ENCODE results near the gene AATF.

Gene AATF

GRCh38 chr17:36931096-36931696, 17.6 kb upstream of the AATF start:
- no peak for DNase-seq

GRCh38 chr17:36931697-36932382, 16.9 kb upstream of the AATF start:
- DNase-seq, result no peak

GRCh38 chr17:36932383-36932693, 16.4 kb upstream of the AATF start:
- no peak for DNase-seq

DNA sequence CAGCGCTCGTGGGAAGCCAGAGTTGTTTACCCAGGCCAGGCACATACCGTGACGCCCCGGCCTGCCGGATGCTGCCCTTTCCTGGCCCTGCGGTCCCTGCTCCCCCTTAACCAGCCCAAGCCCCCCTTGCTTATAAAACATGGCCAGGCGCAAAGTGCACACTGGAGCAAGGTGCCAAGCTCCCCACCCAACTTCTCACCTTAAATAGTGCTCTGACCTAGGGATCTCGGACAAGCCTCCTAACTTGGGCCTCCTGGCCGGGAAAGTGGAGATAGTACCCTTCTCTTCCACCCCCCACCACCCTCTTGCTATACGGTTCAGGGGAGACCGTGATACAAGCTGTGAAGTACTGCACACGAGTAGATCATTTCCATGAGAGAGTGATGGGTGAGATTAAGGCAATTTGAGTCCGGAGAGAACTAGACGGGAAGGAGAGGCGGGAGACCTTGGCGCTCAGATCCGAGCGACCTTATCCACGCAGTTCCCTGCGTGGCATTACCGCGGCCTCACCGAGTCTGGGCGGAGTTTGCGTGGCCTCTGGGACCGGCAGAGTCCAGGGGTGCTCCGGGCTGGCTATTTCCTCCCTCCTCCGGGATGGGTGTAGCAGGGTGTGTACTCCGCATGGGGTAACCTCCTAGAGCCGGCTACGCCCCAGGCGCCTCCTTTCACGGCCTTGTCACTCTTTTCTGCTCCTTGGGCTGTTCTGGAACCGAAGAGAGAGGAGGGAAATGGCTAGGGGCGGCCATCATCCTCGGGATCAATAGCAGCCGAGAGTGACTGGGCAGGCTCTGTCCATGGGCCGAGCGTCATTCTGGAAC, 15.9 kb upstream of the AATF start:
- no peak for DNase-seq

- DNase-seq, result no peak
Measured at GRCh38 chr17:36933512-36934143, 15.1 kb upstream of the AATF start.

DNA sequence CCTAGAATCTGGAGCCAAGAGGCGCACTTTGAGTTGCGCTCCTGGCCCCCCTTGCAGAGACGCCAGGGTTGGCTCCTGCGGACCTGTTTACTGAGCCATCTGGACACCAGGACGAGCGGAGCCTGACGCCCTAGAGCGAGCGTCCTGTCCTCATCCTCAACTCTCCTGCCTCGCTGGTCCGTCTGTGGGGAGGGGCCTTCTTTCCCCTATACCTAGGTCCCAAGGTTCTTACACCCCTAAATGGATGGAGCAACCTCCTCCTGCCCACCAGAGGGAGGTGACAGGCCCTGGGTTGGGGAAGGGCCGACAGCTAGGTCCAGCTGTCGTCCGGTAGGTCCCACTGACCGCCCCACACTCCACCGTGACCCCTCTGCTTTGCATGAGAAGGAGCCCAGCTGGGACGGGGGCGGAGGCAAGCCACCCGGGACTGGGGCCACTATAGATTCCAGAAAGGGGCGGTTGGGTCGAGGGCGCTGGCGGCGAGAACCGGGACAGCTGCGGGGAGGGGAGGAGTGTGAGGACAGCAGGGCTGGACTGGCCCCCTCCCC, 14.5 kb upstream of the AATF start:
- no peak for DNase-seq

GRCh38 chr17:36934692-36935630, 13.8 kb upstream of the AATF start:
- DNase-seq, result no peak

GRCh38 chr17:36935671-36936454, 12.9 kb upstream of the AATF start:
- DNase-seq, result no peak

DNA sequence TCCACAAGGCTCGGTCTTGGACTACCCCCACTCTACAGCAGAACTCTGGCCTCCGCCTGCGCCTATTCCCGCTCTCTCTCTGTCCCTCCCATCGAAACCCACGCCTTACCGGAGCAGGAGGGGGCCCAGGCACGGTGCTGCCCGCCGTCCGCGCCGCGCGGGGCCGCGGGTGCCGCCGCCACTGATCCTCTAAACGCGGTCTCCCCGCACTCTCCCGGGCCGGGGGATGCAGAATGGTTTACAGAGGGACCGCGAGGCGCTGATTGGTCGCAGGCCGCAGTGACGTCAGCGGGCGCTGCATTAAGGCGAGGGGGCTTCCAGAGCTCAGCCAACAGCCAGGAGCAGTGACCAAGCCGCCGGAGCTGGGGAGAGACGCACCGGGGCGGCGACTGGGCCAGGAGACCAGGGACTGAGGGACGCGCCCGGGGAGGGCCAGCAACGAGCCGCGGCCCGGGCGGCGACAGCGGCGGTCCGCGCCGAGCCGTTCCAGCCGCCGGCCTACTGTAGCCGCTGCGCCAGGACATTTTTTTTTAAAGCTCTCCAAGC, 12.2 kb upstream of the AATF start:
- DNase-seq, result no peak

DNA sequence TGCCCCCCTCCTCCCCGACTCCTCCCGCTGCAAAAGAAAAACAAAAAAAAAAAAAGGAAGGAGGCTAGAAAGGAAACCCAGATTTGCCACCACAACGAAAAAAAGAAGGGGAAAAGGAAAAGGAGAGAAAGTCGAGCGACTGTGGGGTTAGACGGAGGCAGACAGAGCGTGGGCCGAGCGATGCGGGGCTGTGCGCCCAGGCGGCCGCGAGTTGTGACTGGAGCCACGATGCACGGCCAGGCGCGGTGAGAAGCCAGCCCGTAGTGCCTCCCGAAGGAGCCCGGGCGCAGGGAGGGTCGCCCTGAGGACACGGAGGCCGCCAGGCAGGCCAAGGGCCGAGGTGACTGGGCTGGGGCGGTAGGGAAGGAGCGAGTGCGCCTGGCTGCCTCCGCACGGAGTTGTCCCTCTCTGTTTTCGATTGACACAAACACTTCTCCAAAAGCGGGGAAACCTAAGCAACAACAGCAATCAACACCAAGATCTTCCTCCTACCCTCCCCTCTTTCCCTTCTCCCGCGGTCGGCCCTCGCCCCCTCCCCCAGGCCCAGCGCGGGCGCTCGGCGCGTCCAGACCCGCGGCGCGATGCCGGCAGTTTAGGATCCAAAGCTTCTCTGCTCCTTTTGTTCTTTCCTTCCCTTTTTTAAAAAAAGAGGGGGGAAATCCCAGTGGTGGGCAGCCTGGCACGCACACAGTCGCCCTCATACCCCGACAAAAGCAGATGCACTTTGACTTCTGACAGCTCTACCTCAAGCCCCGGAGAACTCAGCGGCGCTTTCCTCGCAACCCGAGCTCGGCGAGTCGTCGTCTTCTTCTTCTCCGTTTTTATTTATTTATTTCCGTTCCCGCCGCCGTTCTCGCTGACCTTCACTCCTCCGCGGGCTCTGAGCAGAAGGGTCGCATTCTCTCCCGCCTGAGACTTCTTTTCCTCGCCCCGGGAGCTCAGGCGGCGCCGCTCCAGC, 11.5 kb upstream of the AATF start, which contains the start of gene LHX1:
Gene LHX1, plus strand, starts transcription at position 475 of the 958 bp plus-strand sequence. CDS start 723 bp downstream, outside the sequence.
- no peak for DNase-seq

GRCh38 chr17:36937959-36938565, 10.7 kb upstream of the AATF start:
- DNase-seq, result no peak

- no peak for DNase-seq
Measured at GRCh38 chr17:36938566-36939051, 10.1 kb upstream of the AATF start.

GRCh38 chr17:36939052-36939801, 9.5 kb upstream of the AATF start:
- no peak for DNase-seq

DNA sequence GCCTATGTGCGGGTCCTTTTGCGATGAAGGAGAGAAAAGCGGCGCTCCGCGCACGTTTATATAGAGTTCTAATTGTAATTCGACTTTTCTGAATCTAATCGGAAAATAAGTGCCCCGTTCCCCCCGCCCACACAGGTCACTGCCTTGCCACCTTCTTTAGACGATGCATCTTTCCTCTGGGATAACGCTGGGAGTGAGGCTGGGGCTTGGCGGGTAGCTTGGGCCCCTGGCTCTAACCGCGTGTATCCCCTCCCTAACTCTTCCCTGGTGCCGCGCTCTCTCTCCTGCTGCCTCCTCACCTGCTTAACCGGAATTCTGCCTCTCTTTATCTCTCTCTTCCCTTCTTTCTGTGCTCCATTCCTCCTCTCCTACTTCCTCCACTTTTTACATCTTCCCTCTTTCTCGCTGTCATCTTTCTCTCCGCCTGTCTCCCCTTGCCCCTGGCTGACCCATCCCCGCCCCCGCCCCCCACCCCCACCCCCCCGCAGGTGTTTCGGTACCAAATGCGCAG, 8.9 kb upstream of the AATF start:
- DNase-seq, result no peak

DNA sequence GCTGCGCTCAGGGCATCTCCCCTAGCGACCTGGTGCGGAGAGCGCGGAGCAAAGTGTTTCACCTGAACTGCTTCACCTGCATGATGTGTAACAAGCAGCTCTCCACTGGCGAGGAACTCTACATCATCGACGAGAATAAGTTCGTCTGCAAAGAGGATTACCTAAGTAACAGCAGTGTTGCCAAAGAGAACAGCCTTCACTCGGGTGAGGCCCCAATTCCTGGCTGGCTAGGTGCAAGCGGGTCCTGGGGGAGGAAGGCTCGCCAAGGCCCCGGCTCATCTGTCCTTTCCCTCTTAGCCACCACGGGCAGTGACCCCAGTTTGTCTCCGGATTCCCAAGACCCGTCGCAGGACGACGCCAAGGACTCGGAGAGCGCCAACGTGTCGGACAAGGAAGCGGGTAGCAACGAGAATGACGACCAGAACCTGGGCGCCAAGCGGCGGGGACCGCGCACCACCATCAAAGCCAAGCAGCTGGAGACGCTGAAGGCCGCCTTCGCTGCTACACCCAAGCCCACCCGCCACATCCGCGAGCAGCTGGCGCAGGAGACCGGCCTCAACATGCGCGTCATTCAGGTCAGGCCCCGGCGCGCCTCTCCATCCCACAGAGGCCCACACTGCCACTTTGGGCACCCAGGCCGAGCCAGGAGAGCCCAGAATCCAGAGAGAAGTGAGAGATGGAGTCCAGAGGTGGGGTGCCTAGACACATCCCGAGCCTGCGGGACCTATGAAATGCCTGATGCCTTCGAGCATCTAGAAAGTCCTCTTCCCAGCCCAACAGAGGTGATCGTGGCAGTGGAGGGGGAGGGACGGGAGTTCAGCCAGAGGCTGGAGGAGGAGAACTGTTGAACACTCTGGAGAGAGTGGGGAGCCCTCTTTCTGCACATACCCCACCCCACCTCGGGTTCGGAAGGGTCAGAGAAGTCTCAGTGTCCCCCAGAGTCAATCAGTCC, 8.2 kb upstream of the AATF start:
- no peak for DNase-seq

DNA sequence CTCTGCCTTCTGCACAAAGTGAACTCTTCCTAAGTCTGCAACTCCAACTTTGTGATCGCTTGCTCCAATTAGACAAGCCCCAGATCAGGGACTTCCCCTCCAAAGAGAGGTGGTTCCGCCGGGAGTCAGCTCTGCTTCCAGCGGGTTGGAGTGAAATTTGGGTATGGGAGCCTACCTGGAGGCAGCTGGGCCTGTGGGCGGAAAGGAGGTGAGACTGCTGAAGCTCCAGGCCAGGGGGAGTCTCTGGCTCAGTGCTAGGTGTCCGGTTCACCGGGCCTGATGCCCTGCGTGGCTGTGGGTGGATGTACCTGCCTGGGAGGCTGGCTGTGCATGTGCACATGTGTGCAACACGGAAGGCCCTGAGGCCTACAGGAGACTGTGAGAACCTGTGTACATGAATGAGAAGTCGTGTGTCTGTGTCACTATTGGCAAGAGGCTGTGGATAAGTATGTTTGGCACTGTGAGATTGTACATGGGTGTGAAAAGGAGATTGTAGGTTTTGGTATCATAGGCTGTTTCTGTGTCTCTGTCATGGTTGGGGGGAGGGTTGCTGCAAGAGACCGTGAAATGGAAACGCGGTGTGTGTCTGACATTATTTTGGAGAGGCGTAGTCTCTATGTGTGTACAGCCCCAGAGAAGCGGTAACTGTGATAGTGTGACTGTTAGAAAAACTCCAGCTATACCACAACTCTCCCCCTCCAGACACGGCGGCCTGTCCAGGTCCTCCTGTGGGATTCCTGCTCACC, 7.3 kb upstream of the AATF start:
- DNase-seq, result no peak
